GM19463 (cell line): ENCODE measurements around the gene RHPN2.
A peak's percentile ranks its signal among the peaks of the same experiment; 100 is the strongest.
"Not testable (repeated sequence)": the region's sequence is repeated elsewhere in the genome, so short reads cannot be mapped to it uniquely, and the experiment has no call there.

Source experiments
- ATAC-seq: cut with Tn5 transposase; IDR thresholded peaks from one replicate; pipeline ENCODE4 v1.9.1; 2021; ENCODE audit warnings: mild to moderate bottlenecking, moderate library complexity; ENCODE audit not compliant: unreplicated experiment

The RHPN2 gene

DNA sequence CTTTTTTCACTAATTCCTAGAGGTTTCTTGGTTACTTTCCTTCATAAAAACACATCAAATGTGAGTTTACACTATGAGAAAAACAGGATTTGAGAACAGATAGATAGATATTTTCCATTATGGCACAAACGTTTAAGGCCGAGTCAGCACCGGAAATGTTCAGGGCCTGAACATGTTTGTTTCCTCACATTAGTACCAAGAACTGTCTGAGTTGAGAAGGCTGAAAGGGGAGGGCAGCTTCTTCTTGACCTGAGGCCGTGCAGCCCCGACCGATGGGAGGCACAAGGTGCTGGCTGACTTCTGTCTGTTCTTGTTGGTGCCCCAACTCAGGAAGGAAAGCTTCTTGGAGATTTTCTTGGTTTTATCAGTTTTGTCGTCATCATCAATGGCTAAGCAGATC is 84.9 kb downstream of the RHPN2 start:
- ATAC-seq = not testable (repeated sequence)

DNA sequence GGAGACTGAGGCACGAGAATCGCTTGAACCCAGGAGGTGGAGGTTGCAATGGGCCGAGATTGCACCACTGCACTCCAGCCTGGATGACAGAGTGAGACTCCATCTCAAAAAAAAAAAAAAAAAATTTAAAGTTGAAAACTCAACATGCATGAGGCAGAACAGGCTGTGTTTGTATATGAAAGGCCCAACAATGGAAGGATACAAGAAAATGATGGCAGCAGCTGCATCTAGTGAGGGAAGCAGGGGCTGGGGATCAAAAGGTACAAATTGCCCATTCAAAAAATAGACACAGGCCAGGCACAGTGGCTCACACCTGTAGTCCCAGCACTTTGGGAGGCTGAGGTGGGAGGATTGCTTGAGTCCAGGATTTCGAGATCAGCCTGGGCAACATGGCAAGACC is 86.9 kb downstream of the RHPN2 start:
- not testable (repeated sequence) for ATAC-seq

DNA sequence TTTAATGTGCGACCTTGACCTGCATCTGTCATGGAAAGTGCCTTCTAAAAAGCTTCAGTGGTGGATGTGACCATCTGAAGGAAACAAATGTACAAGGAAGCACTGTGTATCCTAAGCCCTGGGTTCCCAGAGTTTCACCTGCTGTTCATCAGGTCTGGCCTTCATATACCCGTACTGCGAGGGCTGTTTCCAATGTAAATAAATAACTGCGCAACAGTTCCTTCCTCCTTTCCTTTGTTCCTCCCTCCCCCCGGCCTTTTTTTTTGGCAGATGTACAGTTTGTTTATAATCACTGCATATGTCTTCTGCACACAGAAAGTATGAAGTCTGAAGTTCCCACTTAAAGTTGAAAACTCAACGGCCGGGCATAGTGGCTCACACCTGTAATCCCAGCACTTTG is 87.4 kb downstream of the RHPN2 start:
- no peak for ATAC-seq

DNA sequence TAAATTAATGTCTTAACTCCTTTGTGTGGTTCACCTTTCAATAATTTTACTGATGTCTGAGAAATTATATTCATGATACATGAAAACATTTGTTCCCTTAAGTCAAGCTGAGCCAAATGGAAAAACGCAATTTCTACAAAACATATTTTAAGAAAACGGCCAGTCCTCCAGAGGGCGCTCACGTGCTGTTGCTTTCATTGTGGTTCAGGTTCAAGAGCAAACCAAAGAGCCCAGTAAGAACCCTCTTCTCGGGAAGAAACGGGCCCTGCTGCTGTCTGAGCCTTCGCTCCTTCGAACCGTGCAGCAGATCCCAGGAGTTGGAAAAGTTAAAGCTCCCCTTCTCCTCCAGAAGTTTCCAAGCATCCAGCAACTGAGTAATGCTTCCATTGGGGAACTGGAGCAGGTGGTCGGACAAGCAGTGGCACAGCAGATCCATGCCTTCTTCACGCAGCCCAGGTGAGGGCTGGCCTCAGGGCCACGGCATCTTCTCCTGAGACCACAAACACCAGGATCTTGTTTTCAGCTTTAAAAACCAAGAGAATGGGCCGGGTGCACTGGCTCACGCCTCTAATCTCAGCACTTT is 88.4 kb downstream of the RHPN2 start:
- no peak for ATAC-seq

DNA sequence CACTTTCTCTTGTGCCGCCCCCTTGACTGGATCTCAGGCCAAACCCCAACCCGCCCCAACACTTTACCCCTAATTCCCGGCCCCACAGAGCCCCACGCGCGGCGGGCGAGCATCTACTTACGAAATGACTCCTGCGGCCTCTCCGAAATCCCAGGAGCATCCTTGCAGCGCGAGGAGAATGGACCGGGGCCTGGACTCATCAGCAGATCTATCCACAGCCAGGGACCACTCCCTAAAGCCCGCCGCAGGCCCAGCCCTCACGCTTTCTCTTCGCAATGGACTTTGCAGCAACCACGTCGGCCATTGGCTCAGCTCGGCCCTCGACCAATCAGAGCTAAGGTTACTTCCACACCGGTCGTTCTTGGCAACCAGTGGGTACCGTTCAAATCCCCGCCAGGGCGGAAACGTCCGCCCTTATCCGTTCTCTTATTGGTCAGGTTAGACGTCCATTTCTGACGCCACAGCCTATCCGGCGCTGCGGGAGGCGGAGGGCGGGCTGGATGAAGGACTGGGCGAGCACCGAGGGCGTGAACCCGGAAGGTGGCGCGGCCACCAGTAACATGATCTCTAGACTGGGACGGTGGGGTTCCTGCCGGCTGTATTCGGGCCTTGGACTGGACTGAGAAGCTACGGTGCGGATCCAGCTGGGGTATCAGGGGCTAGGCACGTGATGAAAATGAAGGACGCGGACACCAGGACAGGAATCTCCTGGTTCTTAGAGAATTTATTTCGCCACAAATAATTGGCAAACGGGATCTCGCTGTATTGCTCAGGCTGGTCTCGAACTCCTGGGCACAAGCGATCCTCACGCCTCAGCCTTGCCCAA is 92.8 kb downstream of the RHPN2 start, which contains the start of the genes CEP89 and FAAP24:
TSS of gene CEP89 (minus strand) at position 244 of the 826 bp plus-strand sequence. CDS start at position 160, 84 bp downstream.
TSS of gene FAAP24 (plus strand) at position 528 of the 826 bp plus-strand sequence. CDS start 955 bp downstream, outside the sequence.
- peak; percentile 99 for ATAC-seq

DNA sequence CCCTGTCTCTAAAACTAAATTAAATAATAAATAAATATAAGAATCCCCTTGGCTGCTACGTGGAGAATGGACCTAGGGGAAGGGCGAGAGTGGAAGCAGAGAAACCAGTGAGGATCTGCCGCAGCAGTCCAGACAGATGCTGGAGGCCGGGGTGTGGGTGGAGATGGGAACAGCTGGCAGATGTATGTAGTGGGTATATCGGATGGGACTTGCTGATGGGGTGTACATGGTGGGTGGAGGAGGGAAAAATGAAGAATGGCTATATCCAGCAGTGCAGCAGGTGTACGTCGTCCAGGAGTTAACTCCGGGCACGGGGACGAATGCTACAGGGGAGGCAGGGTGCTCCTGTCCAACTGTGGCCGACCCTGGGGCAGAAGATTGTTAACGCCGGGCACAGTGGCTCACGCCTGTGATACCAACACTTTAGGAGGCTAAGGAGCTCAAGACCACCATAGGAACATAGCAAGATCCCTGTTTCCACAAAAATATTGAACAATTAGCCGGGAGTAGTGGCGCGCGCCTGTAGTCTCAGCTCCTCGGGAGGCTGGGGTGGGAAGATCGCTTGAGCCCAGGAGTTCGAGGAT is 93.6 kb downstream of the RHPN2 start:
- no peak for ATAC-seq

DNA sequence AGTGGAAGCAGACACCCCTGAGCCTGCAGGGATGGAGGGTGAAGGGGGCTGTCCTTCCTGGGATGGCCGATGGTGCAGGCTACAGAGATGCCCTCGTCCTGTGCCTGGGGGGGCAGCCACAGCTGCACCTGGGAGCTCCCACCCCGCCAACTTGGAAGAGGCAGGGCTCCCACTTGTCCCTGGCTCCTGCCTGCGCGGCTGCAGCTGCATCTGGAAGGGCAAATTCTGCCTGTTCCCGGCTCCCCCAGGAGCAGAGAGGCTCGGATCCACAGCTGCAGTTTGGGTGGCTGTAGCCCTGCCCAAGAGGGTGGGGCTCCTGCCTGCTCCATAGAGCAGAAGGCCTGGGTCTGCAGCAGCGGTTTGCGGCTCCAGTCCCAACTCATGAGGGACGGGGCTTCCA is 95.1 kb downstream of the RHPN2 start:
- no peak for ATAC-seq

DNA sequence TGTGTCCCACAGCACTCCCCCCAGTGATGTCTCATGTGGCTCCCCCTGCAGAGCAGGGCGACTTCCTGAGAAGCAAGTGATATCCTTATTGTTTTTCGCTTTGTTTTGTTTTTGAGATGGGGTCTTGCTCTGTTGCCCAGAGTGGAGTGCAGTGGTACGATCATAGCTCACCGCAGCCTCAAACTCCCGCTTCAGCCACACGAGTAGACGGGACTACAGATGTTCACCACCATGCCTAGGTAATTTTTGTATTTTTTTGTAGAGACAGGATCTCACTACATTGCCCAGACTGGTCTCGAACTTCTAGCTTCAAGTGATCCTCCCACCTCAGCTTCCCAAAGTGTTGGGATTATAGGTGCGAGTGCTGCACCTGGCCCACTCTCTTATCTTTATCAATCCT is 97.9 kb downstream of the RHPN2 start:
- no peak for ATAC-seq

DNA sequence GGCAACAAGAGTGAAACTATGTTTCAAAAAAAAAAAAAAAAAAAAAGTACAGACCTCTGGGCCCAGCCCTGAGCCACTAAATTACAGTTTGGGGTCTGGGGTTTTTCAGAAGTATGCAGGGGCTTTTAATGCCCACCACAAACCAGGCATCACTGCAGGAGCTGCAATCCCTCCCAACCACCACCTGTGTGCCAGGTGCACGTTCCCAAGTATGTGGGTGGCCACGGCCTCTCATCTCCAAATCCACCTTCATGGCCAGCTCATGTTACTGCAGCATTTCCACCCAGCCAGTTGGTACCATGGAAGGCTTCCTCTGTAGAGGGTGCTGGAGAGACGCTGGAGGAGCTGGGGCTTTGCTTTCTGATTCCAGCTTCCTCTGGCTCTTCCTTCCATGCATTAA is 119.4 kb downstream of the RHPN2 start:
- no peak for ATAC-seq

DNA sequence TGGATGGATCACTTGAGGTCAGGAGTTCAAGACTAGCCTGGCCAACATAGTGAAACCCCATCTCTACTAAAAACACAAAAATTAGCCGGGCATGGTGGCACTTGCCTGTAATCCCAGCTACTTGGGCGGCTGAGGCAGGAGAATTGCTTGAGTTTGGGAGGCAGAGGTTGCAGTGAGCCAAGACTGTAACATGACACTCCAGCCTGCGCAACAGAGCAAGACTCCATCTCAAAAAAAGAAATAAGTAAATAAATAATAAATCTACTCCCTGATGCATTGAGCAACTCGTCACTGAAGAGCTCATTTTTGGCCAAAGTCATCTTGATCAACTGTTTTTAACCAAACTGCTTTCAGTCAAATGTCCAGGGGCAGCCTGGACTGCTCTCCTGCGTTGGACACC is 123.4 kb downstream of the RHPN2 start:
- not testable (repeated sequence) for ATAC-seq

DNA sequence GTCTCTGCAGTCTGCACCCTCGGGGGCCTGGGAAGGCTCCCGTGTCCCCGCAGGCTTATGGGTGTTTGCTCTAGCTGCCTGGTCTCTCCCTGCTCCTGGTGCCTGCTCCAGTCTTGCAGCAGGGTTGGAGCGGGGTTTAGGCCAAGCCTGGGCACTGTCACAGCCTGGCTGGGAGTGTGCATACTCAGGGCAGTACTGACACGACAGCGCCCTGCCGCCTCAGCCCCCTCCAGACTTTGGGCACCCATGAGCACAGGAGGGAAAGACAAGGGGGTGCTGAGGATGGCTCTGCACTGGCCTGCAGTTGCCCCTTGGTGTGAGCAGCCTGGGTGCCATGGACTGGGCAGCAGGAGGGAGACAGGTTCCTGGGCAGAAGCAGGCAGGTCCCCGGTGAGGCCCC is 128.6 kb downstream of the RHPN2 start:
- ATAC-seq = no peak

DNA sequence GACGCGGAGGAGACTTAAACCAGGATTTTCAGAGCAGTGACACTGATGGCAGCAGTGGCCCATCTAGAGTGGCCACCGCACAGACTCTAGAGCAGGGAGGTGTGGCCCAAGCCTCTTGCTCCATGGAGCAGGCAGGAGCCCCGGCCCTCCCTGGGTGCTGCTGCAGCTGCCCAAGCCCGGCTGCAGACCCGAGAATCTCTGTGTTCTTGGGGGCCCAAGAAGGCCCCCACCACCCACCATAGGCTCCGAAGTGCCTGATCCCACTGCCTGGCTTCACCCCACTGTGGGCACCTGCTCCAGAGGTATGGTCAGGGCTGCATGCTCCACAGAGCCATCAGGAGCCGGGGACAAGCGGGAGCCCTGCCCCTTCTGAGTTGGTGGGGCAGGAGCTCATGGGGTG is 129.1 kb downstream of the RHPN2 start:
- no peak for ATAC-seq

DNA sequence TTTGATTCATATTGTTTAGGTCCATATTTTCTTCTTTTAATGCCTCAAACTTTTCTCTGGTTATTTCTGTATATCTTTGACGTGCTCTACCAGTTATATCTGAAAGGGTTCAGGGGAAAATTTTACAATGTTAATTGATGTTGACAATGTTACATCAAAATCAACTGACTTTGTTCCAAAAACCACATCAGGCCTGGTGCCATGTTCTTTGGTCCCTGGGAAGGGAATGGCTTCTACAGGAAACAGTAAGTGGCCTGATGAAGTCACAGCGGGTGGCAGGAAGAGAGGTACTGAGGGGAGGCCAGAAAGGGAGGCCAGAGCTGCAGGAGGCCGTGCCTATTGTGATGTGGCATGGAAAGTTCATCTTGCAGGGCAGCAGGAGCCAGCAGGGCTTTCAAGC is 131.1 kb downstream of the RHPN2 start:
- ATAC-seq = no peak

DNA sequence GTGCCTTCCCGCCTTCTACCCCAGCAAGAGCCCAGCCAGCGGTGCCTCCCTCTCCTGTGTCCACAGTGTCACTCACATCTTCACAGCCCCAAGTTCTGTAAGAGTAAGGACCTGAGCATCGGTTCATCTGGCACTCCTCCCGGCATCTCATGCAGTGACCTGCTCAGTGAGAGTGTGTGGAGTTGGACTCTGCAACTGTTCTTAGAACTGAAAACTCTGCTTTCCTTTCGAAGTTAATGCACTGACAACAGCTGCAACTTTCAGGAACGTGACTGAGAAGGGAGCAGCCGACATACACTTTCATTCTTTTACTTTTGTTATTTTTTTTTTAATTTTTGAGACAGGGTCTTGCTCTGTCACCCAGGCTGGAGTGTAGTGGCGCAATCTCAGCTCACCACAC is 134.1 kb downstream of the RHPN2 start:
- ATAC-seq = no peak

DNA sequence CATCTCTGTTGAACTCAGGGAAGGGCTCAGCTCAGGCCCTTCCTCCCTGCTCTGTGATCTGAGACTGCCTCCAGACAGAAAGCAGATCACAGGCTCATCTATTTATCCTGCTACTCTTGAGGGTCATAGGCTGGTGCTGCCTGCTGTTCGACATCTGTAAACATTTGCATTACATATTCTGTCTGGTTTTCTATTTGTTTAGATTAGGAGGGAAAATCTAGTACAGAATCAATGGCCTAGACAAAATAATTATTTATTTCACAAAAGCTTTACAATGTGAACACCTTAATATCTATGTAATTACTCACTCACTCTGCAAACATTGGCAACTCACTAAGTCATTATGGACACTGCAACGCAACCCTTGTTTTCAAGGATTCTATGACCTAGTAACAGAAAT is 135.9 kb downstream of the RHPN2 start:
- ATAC-seq = no peak
